Measurements from ENCODE around the gene PILRA. TPM values are rescaled to one million over a fixed set of nuclear protein-coding genes. Genes with fewer than 3 reads are reported as not detected.
"Not testable (repeated sequence)": the region's sequence is repeated elsewhere in the genome, so short reads cannot be mapped to it uniquely, and the experiment has no call there.

PILRA gene
- polyA plus RNA-seq, 1 experiment = 0.49 TPM

DNA sequence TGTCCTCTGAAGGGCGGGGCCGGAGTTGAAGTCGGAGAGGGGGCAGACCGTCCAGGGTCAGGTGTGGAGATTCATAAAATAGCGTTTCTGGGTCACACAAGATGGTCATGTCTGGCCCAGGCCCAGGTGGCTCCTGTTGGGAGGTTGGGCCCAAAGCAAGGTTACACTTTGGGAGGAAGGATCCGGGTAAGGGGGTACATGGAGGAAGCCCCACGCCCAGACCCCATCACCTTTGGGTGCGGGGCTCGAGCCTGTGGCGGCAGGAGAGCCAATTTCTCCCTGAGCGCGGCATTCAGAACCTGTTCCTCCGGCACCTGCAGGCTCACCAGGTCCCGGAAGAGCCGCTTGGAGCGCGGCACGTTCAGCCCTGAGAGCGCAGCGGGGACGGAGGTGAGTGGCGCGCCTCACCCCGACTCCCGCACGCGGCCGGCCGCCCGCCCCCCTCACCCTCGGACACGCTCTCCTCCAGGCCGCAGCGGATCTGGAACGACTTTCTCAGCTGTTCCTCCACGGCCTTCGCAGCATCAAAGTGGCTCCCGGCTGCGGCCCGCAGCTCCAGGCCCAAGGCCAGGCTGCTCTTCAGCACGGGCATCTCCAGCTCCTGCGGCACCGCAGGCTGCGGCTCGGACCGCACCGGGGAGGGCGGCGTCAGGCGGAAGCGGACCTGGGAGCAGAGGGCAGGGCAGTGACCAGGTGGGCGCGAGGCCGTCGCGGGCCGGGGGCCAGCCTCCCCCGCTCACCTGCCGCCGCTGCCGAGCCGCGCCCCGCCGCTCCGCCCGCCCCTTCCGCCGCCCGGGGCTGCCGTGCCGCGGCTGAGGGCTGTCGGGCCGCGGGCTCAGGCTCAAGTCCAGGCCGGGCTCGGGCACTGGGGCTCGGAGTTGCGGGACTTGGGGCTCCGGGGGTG, 62.4 kb downstream of the PILRA start:
- H3K36me3 ChIP-seq (ENCODE audit: control insufficient read depth, insufficient read depth, low read length) = peaks cover 19% of the 10 kb centered on the region
- ChIA-PET POLR2A (no interaction called here), CTCF (interaction anchor here (1.0 to 1.4 kb wide), 3 partner anchors 14 to 417 kb away, joined by 4 to 6 read pairs (median 5); partner anchors contain the start of gene SLC12A9)
- H3K27me3 ChIP-seq (ENCODE audit: control insufficient read depth, insufficient read depth, low read length) = no peaks in the 10 kb centered on the region
- H3K4me3 ChIP-seq (ENCODE audit: low read depth, low read length) = peak overlapping the region; percentile 77
- no peak for DNase-seq (ENCODE audit: low read depth)
- TF ChIP-seq, protein P1, sequence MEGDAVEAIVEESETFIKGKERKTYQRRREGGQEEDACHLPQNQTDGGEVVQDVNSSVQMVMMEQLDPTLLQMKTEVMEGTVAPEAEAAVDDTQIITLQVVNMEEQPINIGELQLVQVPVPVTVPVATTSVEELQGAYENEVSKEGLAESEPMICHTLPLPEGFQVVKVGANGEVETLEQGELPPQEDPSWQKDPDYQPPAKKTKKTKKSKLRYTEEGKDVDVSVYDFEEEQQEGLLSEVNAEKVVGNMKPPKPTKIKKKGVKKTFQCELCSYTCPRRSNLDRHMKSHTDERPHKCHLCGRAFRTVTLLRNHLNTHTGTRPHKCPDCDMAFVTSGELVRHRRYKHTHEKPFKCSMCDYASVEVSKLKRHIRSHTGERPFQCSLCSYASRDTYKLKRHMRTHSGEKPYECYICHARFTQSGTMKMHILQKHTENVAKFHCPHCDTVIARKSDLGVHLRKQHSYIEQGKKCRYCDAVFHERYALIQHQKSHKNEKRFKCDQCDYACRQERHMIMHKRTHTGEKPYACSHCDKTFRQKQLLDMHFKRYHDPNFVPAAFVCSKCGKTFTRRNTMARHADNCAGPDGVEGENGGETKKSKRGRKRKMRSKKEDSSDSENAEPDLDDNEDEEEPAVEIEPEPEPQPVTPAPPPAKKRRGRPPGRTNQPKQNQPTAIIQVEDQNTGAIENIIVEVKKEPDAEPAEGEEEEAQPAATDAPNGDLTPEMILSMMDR (IDR thresholded peaks at IDR 0.05; ENCODE audit: insufficient read depth, low read depth, low read length) = no peak

DNA sequence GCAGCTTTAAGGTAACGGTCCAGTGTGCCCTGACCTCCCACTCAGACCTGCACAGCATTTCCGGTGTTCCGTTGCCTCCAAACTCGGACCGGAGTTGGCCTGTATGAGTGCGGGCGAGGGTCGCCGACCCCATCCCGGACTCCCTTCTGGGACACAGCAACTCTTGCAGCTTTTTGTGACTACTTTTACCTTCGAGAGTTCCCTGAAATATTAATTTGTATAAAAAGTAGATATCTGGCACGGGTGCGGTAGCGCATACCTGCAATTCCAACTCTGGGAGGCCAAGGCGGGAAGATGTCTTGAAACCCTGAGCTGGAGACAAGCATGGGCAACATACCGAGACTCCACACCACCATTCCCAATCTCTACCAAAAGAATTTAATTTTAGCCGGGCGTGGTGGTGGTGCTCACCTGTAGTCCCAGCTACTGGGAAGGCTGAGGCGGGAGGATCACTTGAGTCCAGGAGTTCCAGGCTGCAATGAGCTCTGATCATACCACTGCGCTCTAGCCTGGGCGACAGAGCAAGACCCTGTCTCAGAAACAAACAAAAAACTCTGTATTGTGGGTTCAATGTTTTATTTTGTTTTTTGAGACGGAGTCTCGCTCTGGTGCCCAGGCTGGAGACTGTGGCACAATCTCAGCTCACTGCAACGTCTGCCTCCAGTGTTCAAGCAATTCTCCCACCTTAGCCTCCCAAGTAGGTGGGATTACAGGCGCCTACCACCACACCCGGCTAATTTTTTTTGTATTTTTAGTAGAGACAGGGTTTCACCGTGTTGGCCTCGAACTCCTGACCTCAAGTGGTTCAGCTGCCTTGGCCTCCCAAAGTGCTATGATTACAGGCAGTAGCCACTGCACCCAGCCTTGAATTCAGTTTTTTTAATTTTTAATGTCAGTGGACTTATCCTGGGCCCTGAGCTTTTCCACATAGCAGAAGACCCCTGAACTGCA, 64.1 kb downstream of the PILRA start:
- no peak overlapping the region for H3K4me3 ChIP-seq (ENCODE audit: low read depth, low read length)
- no peak for DNase-seq (ENCODE audit: low read depth)
- peaks cover 16% of the 10 kb centered on the region for H3K36me3 ChIP-seq (ENCODE audit: control insufficient read depth, insufficient read depth, low read length)
- ChIA-PET CTCF (interaction anchor here (0.7 to 2.1 kb wide), 6 partner anchors 8 to 415 kb away, joined by 3 to 7 read pairs (median 5); partner anchors contain the start of genes MEPCE, NYAP1 and SLC12A9), POLR2A (interaction anchor here (0.5 to 0.7 kb wide), 2 partner anchors 172 to 175 kb away, joined by 3 to 4 read pairs; partner anchors contain the start of gene MOSPD3)
- TF ChIP-seq, protein P1 (IDR thresholded peaks at IDR 0.05; ENCODE audit: insufficient read depth, low read depth, low read length) = no peak
- no peaks in the 10 kb centered on the region for H3K27me3 ChIP-seq (ENCODE audit: control insufficient read depth, insufficient read depth, low read length)

DNA sequence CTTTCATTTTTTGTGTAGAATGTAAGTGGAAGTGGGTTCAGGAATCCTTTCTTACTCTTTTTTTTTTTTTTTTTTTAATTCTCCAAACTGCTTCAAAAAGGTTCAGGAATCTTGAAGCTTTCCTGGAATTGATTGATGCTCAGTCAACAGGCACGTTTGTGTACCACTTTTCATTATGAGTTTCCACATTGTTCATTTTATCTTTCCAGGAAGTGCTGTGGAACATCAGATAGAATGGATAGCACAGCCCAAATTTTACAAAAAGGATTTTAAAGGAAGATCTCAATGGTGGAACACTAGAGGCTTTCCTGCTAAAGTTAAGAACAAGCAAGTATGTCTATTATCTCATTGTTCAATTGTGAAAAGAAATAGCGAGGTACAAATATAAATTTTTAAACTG, 64.9 kb downstream of the PILRA start:
- CTCF ChIA-PET = interaction anchor here (1.5 to 2.1 kb wide), 3 partner anchors 9 to 45 kb away, joined by 4 to 7 read pairs (median 6); partner anchors contain the start of genes MEPCE and NYAP1
- TF ChIP-seq, protein P1 (IDR thresholded peaks at IDR 0.05; ENCODE audit: insufficient read depth, low read depth, low read length) = no peak
- POLR2A ChIA-PET = no interaction called here

DNA sequence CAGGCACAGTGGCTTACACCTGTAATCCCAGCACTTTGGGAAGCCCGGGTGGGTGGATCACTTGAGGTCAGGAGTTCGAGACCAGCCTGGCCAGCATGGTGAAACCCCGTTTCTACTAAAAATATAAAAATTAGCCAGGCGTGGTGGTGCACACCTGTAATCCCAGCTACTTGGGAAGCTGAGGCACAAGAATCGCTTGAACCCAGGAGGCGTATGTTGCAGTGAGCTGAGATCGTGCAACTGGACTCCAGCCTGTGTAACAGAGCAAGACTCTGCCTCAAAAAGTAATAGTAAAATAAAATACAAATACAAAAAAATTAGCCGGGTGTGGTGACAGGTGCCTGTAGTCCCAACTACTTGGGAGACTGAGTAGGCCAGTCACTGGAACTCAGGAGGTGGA, 65.4 kb downstream of the PILRA start:
- CTCF ChIA-PET = interaction anchor here (1.5 to 2.1 kb wide), 2 partner anchors 12 to 44 kb away, joined by 7 to 8 read pairs; partner anchors contain the start of gene NYAP1
- H3K4me3 ChIP-seq (ENCODE audit: low read depth, low read length); DNase-seq (ENCODE audit: low read depth); H3K36me3 ChIP-seq (ENCODE audit: control insufficient read depth, insufficient read depth, low read length); POLR2A ChIA-PET; H3K27me3 ChIP-seq (ENCODE audit: control insufficient read depth, insufficient read depth, low read length): not testable (repeated sequence)

More for the DNA sequence above, 64.9 kb downstream of the PILRA start:
- H3K36me3 ChIP-seq (ENCODE audit: control insufficient read depth, insufficient read depth, low read length) = peaks cover 13% of the 10 kb centered on the region
- no peak overlapping the region for H3K4me3 ChIP-seq (ENCODE audit: low read depth, low read length)
- H3K27me3 ChIP-seq (ENCODE audit: control insufficient read depth, insufficient read depth, low read length) = no peaks in the 10 kb centered on the region
- no peak for DNase-seq (ENCODE audit: low read depth)

DNA sequence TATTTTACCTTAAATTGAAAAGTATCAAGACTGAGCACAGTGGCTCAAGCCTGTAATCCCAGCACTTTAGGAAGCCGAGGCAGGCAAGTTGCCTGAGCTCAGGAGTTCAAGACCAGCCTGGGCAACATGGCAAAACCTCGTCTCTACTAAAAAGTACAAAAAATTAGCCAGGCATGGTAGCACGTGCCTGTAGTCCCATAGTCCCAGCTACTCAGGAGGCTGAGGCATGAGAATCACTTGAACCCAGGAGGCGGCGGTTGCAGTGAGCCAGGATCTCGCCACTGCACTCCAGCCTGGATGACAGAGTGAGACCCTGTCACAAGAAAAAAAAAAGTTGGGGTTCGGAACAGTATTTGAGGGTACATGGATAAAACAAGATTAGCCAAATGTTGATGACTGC, 66.0 kb downstream of the PILRA start:
- CTCF ChIA-PET = interaction anchor here (0.7 to 2.1 kb wide), 3 partner anchors 11 to 225 kb away, joined by 4 to 8 read pairs (median 7); partner anchors contain the start of gene NYAP1
- POLR2A ChIA-PET = interaction anchor here (1.2 kb wide), 1 partner anchor 11 kb away, joined by 3 read pairs; the partner anchor contains the start of gene ZCWPW1

More for the DNA sequence above, 66.0 kb downstream of the PILRA start:
- H3K4me3 ChIP-seq (ENCODE audit: low read depth, low read length); H3K36me3 ChIP-seq (ENCODE audit: control insufficient read depth, insufficient read depth, low read length); H3K27me3 ChIP-seq (ENCODE audit: control insufficient read depth, insufficient read depth, low read length); DNase-seq (ENCODE audit: low read depth): not testable (repeated sequence)
